ENCODE results near the gene GPSM1. TPM values are rescaled to one million over a fixed set of nuclear protein-coding genes. Genes with fewer than 3 reads are reported as not detected.

The GPSM1 gene
- total RNA-seq, 1 donor from 2014 or later = 69.0 TPM

- no peak for TF ChIP-seq CTCF (IDR thresholded peaks at IDR 0.05; ENCODE audit: borderline replicate concordance)
- no peak overlapping the region for H3K4me3 ChIP-seq
- no peak overlapping the region for H3K27ac ChIP-seq (replicated peaks)
- no peaks in the 10 kb centered on the region for H3K27me3 ChIP-seq (ENCODE audit: low read depth)
- DNase-seq = no peak
- H3K36me3 ChIP-seq = peaks cover 87% of the 10 kb centered on the region
- no peaks in the 10 kb centered on the region for H3K9me3 ChIP-seq (replicated peaks)
- intact Hi-C loops (cut with micrococcal nuclease) = no loop called here
- peaks cover 14% of the 10 kb centered on the region for H3K4me1 ChIP-seq
Measured at GRCh38 chr9:136385015-136385414, 57.7 kb downstream of the GPSM1 start.

- no peak for DNase-seq
- no peak for TF ChIP-seq CTCF (IDR thresholded peaks at IDR 0.05; ENCODE audit: borderline replicate concordance)
- H3K27me3 ChIP-seq (ENCODE audit: low read depth) = no peaks in the 10 kb centered on the region
- no peaks in the 10 kb centered on the region for H3K9me3 ChIP-seq (replicated peaks)
- H3K4me1 ChIP-seq = peaks cover 9% of the 10 kb centered on the region
- intact Hi-C loops (cut with micrococcal nuclease) = no loop called here
- peaks cover 85% of the 10 kb centered on the region for H3K36me3 ChIP-seq
- no peak overlapping the region for H3K4me3 ChIP-seq
- H3K27ac ChIP-seq (replicated peaks) = no peak overlapping the region
Measured at GRCh38 chr9:136386018-136386417, 58.7 kb downstream of the GPSM1 start.

- Histone ChIP-seq H3K4me1 (no peaks in the 10 kb centered on the region), H3K9me3 (replicated peaks) (no peaks in the 10 kb centered on the region), H3K27me3 (ENCODE audit: low read depth) (no peaks in the 10 kb centered on the region), H3K27ac (replicated peaks) (no peak overlapping the region), H3K4me3 (no peak overlapping the region), H3K36me3 (peaks cover 90% of the 10 kb centered on the region)
- DNase-seq = no peak
- TF ChIP-seq CTCF (IDR thresholded peaks at IDR 0.05; ENCODE audit: borderline replicate concordance) = no peak
- intact Hi-C loops (cut with micrococcal nuclease) = no loop called here
Measured at GRCh38 chr9:136387217-136387616, 59.9 kb downstream of the GPSM1 start.

- peaks cover 91% of the 10 kb centered on the region for H3K36me3 ChIP-seq
Measured at GRCh38 chr9:136389396-136389795, 62.1 kb downstream of the GPSM1 start.

GRCh38 chr9:136391737-136392537, 64.6 kb downstream of the GPSM1 start:
- DNase-seq = no peak
- TF ChIP-seq CTCF (IDR thresholded peaks at IDR 0.05; ENCODE audit: borderline replicate concordance) = no peak
- Histone ChIP-seq H3K36me3 (peaks cover 97% of the 10 kb centered on the region), H3K27me3 (ENCODE audit: low read depth) (no peaks in the 10 kb centered on the region), H3K4me1 (no peaks in the 10 kb centered on the region), H3K27ac (replicated peaks) (no peak overlapping the region), H3K9me3 (replicated peaks) (no peaks in the 10 kb centered on the region), H3K4me3 (no peak overlapping the region)
- intact Hi-C loops (cut with micrococcal nuclease) = no loop called here

More at GRCh38 chr9:136389396-136389795, 62.1 kb downstream of the GPSM1 start:
- no peaks in the 10 kb centered on the region for H3K9me3 ChIP-seq (replicated peaks)
- intact Hi-C loops (cut with micrococcal nuclease) = no loop called here
- H3K4me1 ChIP-seq = no peaks in the 10 kb centered on the region
- H3K4me3 ChIP-seq = no peak overlapping the region
- no peak overlapping the region for H3K27ac ChIP-seq (replicated peaks)
- H3K27me3 ChIP-seq (ENCODE audit: low read depth) = no peaks in the 10 kb centered on the region
- no peak for TF ChIP-seq CTCF (IDR thresholded peaks at IDR 0.05; ENCODE audit: borderline replicate concordance)
- DNase-seq = no peak

Measured in left ventricle myocardium inferior (tissue), 1 donor.